Right atrium auricular region (tissue), 2 donors: ENCODE data around the gene LCOR. TPM values are rescaled to one million over a fixed set of nuclear protein-coding genes. Genes with fewer than 3 reads are reported as not detected.

Experiments
- DNase-seq: peaks from one replicate; pipeline ENCODE4 v3.0.0-alpha.2; 2019; ENCODE audit warnings: low spot score
- H3K27ac ChIP-seq, 2 donors: fragments of 200-600 bp; sonication (generic); 1 replicate in 1 of 2; 2 replicates in 1 of 2; pipeline ENCODE4 v1.5.1; 2016 to 2019
- H3K27me3 ChIP-seq, 2 donors: fragments of 200-600 bp; sonication (generic); one replicate each; pipeline versions ENCODE4 v1.5.1 to v1.6.0; 2017 to 2019
- H3K36me3 ChIP-seq: fragments of 200-600 bp; sonication (generic); one replicate; pipeline ENCODE4 v1.5.1; 2016
- H3K4me1 ChIP-seq, 2 donors: fragments of 200-600 bp; sonication (generic); one replicate each; pipeline versions ENCODE4 v1.5.1 to v1.6.0; 2017 to 2019
- H3K4me3 ChIP-seq, 2 donors: fragments of 200-600 bp; sonication (generic); 1 replicate in 1 of 2; 2 replicates in 1 of 2; pipeline ENCODE4 v1.5.1; 2017 to 2019; ENCODE audit warnings: mild to moderate bottlenecking in 1 of 2, moderate library complexity in 1 of 2
- H3K9me3 ChIP-seq, 2 donors: fragments of 200-600 bp; sonication (generic); one replicate each; pipeline ENCODE4 v1.5.1; 2019
- total RNA-seq, 2 donors: library from RNA; depleted of rRNA; stranded (reverse); fragments of >200 nt; gene quantifications; one replicate each; pipeline ENCODE4 v1.1.0, GENCODE V29; 2016
- TF ChIP-seq, protein P1 (sequence below), 2 donors: fragments of 200-600 bp; sonication (generic); IDR thresholded peaks; one replicate each; pipeline ENCODE4 v1.5.1; 2019; ENCODE audit warnings: antibody characterized with exemption in 2 of 2

LCOR gene
- total RNA-seq, 2 donors from 2014 or later, result 10.2 to 12.2 TPM

- no peak for DNase-seq
Observed at GRCh38 chr10:96996275-96996965, 164.3 kb downstream of the LCOR start.

GRCh38 chr10:96998329-96998888, 166.3 kb downstream of the LCOR start:
- no peak overlapping the region for H3K4me3 ChIP-seq
- H3K9me3 ChIP-seq, result no peaks in the 10 kb centered on the region
- DNase-seq, result peak; percentile 57
- no peaks in the 10 kb centered on the region for H3K36me3 ChIP-seq
- no peak overlapping the region for H3K27ac ChIP-seq
- H3K27me3 ChIP-seq, result no peaks in the 10 kb centered on the region
- peaks cover 0 to 16% of the 10 kb centered on the region in 2 donors for H3K4me1 ChIP-seq
- TF ChIP-seq, protein P1, sequence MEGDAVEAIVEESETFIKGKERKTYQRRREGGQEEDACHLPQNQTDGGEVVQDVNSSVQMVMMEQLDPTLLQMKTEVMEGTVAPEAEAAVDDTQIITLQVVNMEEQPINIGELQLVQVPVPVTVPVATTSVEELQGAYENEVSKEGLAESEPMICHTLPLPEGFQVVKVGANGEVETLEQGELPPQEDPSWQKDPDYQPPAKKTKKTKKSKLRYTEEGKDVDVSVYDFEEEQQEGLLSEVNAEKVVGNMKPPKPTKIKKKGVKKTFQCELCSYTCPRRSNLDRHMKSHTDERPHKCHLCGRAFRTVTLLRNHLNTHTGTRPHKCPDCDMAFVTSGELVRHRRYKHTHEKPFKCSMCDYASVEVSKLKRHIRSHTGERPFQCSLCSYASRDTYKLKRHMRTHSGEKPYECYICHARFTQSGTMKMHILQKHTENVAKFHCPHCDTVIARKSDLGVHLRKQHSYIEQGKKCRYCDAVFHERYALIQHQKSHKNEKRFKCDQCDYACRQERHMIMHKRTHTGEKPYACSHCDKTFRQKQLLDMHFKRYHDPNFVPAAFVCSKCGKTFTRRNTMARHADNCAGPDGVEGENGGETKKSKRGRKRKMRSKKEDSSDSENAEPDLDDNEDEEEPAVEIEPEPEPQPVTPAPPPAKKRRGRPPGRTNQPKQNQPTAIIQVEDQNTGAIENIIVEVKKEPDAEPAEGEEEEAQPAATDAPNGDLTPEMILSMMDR (IDR thresholded peaks at IDR 0.05), result no peak

More at GRCh38 chr10:96996275-96996965, 164.3 kb downstream of the LCOR start:
- H3K9me3 ChIP-seq, result no peaks in the 10 kb centered on the region
- H3K36me3 ChIP-seq, result no peaks in the 10 kb centered on the region
- TF ChIP-seq, protein P1 (IDR thresholded peaks at IDR 0.05), result no peak
- peaks cover 0 to 16% of the 10 kb centered on the region in 2 donors for H3K4me1 ChIP-seq
- no peak overlapping the region for H3K4me3 ChIP-seq
- no peak overlapping the region for H3K27ac ChIP-seq
- H3K27me3 ChIP-seq, result no peaks in the 10 kb centered on the region

- H3K9me3 ChIP-seq, result no peaks in the 10 kb centered on the region
- TF ChIP-seq, protein P1 (IDR thresholded peaks at IDR 0.05), result no peak
- H3K36me3 ChIP-seq, result no peaks in the 10 kb centered on the region
- peaks cover 0 to 12% of the 10 kb centered on the region in 2 donors for H3K4me1 ChIP-seq
- no peaks in the 10 kb centered on the region for H3K27me3 ChIP-seq
- H3K4me3 ChIP-seq, result no peak overlapping the region
- DNase-seq, result peak; percentile 40
- no peak overlapping the region for H3K27ac ChIP-seq
Observed at GRCh38 chr10:96999337-96999736, 167.2 kb downstream of the LCOR start.

GRCh38 chr10:96999987-97000386, 167.9 kb downstream of the LCOR start:
- peak; percentile 21 for DNase-seq
- H3K27me3 ChIP-seq, result no peaks in the 10 kb centered on the region
- no peaks in the 10 kb centered on the region for H3K9me3 ChIP-seq
- no peaks in the 10 kb centered on the region for H3K36me3 ChIP-seq
- H3K27ac ChIP-seq, result no peak overlapping the region
- H3K4me1 ChIP-seq, result peaks cover 0 to 7% of the 10 kb centered on the region in 2 donors
- TF ChIP-seq, protein P1 (IDR thresholded peaks at IDR 0.05), result no peak
- H3K4me3 ChIP-seq, result no peak overlapping the region

DNA sequence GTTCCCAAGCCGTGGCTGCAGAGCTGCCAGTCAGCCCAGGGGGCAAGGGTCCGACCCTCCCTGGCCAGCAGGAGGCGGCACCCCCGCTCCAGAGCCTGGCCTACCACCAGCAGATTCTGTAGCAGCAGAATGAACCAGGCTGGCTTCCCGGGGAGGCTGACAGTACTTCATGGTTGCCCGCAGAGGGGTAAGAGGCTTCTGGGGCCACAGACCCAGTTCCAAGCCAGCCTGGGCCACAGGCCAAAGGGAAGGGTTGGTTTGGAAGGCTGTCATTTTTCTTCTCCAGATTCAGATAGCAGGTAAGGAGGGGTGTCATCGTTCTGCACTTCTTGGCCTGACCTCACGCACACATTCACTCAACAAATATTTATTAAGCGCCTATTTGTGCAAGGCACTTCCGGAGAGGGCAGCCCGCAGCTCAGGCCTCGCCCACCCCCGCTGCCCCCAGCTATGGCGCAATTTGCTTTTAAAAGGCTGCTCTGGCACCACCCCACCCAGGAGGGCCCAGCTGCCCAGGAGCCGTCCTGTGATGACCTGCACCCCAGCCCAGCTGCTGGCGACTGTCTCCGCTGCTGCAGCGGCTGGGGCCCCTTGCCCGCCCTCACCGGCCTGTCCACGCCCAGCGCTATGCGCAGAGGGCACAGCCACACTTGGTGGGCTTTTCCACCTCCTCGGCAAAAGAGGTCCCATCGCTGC, 168.5 kb downstream of the LCOR start:
- TF ChIP-seq, protein P1 (IDR thresholded peaks at IDR 0.05), result no peak

More for the DNA sequence above, 168.5 kb downstream of the LCOR start:
- Histone ChIP-seq H3K27ac (no peak overlapping the region), H3K36me3 (no peaks in the 10 kb centered on the region), H3K4me3 (no peak overlapping the region), H3K9me3 (no peaks in the 10 kb centered on the region), H3K27me3 (no peaks in the 10 kb centered on the region), H3K4me1 (peaks cover 0 to 7% of the 10 kb centered on the region in 2 donors)
- no peak for DNase-seq
